ENCODE results near the gene TACR2.

TACR2 gene

GRCh38 chr10:69414036-69415018 is 2.4 kb downstream of the TACR2 start:
- H3K36me3 ChIP-seq (replicated peaks; ENCODE audit: low read depth, low read length): no peaks in the 10 kb centered on the region
- no peak overlapping the region for H2AFZ ChIP-seq (ENCODE audit: low read depth, low read length)
- no peaks in the 10 kb centered on the region for H4K20me1 ChIP-seq (ENCODE audit: insufficient read depth, low read length)
- H3K4me3 ChIP-seq (ENCODE audit: low read length): no peak overlapping the region
- no peaks in the 10 kb centered on the region for H3K9me3 ChIP-seq (ENCODE audit: insufficient read depth, low read length)
- no peaks in the 10 kb centered on the region for H3K79me2 ChIP-seq (ENCODE audit: low read length)
- no peak overlapping the region for H3K9ac ChIP-seq (ENCODE audit: low read length)
- no peaks in the 10 kb centered on the region for H3K27me3 ChIP-seq (ENCODE audit: low read depth, low read length)
- H3K27ac ChIP-seq (ENCODE audit: low read length): no peak overlapping the region
- peaks cover 7% of the 10 kb centered on the region for H3K4me1 ChIP-seq (ENCODE audit: low read length)
- TF ChIP-seq EZH2phosphoT487 (IDR thresholded peaks at IDR 0.05; ENCODE audit: low read depth): no peak
- TF ChIP-seq CTCF (IDR thresholded peaks at IDR 0.05; ENCODE audit: low read depth, low read length): no peak
- H3K4me2 ChIP-seq (ENCODE audit: low read length): no peak overlapping the region

GRCh38 chr10:69413221-69413865 is 3.4 kb downstream of the TACR2 start:
- Histone ChIP-seq H3K9me3 (ENCODE audit: insufficient read depth, low read length) (no peaks in the 10 kb centered on the region), H3K27me3 (ENCODE audit: low read depth, low read length) (no peaks in the 10 kb centered on the region), H3K27ac (ENCODE audit: low read length) (no peak overlapping the region), H3K36me3 (replicated peaks; ENCODE audit: low read depth, low read length) (no peaks in the 10 kb centered on the region), H3K4me3 (ENCODE audit: low read length) (no peak overlapping the region), H3K4me1 (ENCODE audit: low read length) (peaks cover 13% of the 10 kb centered on the region), H3K79me2 (ENCODE audit: low read length) (no peaks in the 10 kb centered on the region), H2AFZ (ENCODE audit: low read depth, low read length) (0 out of 2 replicates have a peak overlapping the region, but pooled peaks have one; percentile 65), H3K9ac (ENCODE audit: low read length) (no peak overlapping the region), H3K4me2 (ENCODE audit: low read length) (peak overlapping the region; percentile 56), H4K20me1 (ENCODE audit: insufficient read depth, low read length) (no peaks in the 10 kb centered on the region)
- TF ChIP-seq EZH2phosphoT487 (IDR thresholded peaks at IDR 0.05; ENCODE audit: low read depth) (no peak), CTCF (IDR thresholded peaks at IDR 0.05; ENCODE audit: low read depth, low read length) (peak; percentile 51)

GRCh38 chr10:69412232-69412790 is 4.4 kb downstream of the TACR2 start:
- Histone ChIP-seq H3K4me3 (ENCODE audit: low read length) (no peak overlapping the region), H3K9me3 (ENCODE audit: insufficient read depth, low read length) (no peaks in the 10 kb centered on the region), H3K27ac (ENCODE audit: low read length) (no peak overlapping the region), H3K4me1 (ENCODE audit: low read length) (peaks cover 18% of the 10 kb centered on the region), H3K79me2 (ENCODE audit: low read length) (no peaks in the 10 kb centered on the region), H2AFZ (ENCODE audit: low read depth, low read length) (no peak overlapping the region), H3K36me3 (replicated peaks; ENCODE audit: low read depth, low read length) (no peaks in the 10 kb centered on the region), H3K27me3 (ENCODE audit: low read depth, low read length) (no peaks in the 10 kb centered on the region), H3K4me2 (ENCODE audit: low read length) (no peak overlapping the region), H3K9ac (ENCODE audit: low read length) (no peak overlapping the region), H4K20me1 (ENCODE audit: insufficient read depth, low read length) (no peaks in the 10 kb centered on the region)
- TF ChIP-seq CTCF (IDR thresholded peaks at IDR 0.05; ENCODE audit: low read depth, low read length) (no peak), EZH2phosphoT487 (IDR thresholded peaks at IDR 0.05; ENCODE audit: low read depth) (no peak)

- no peak overlapping the region for H3K4me3 ChIP-seq (ENCODE audit: low read length)
- no peaks in the 10 kb centered on the region for H4K20me1 ChIP-seq (ENCODE audit: insufficient read depth, low read length)
- H3K9ac ChIP-seq (ENCODE audit: low read length): no peak overlapping the region
- H3K36me3 ChIP-seq (replicated peaks; ENCODE audit: low read depth, low read length): no peaks in the 10 kb centered on the region
- no peak overlapping the region for H3K4me2 ChIP-seq (ENCODE audit: low read length)
- no peaks in the 10 kb centered on the region for H3K79me2 ChIP-seq (ENCODE audit: low read length)
- H3K4me1 ChIP-seq (ENCODE audit: low read length): peaks cover 18% of the 10 kb centered on the region
- no peaks in the 10 kb centered on the region for H3K9me3 ChIP-seq (ENCODE audit: insufficient read depth, low read length)
- no peaks in the 10 kb centered on the region for H3K27me3 ChIP-seq (ENCODE audit: low read depth, low read length)
- H2AFZ ChIP-seq (ENCODE audit: low read depth, low read length): no peak overlapping the region
- H3K27ac ChIP-seq (ENCODE audit: low read length): no peak overlapping the region
- TF ChIP-seq EZH2phosphoT487 (IDR thresholded peaks at IDR 0.05; ENCODE audit: low read depth) (no peak), CTCF (IDR thresholded peaks at IDR 0.05; ENCODE audit: low read depth, low read length) (no peak)
These were observed 5.2 kb downstream of the TACR2 start for GRCh38 chr10:69411476-69411875.
